HepG2 (cell line): ENCODE results near the gene DUSP2. TPM values are rescaled to one million over a fixed set of nuclear protein-coding genes. Genes with fewer than 3 reads are reported as not detected.

ENCODE experiments used
- ATAC-seq: fragments of 200-7000 bp; cut with Tn5 transposase; 3 replicates; pipeline ENCODE4 v1.9.1; 2020; ENCODE audit warnings: mild to moderate bottlenecking, moderate library complexity
- BruUV-seq: library from RNA; stranded (reverse); fragments of 400-500 nt; replicated peaks from 2 replicates; lab custom pipeline; 2021; lab: Mats Ljungman, UMichigan
- CTCF ChIA-PET: fragments of 300-600 bp; formaldehyde crosslinking; extraction: SDS; loops from one replicate; lab custom pipeline; 2021; ENCODE audit warnings: low total read pairs, inconsistent platforms, low intra/inter-chr PET ratio; lab: Yijun Ruan, JAX
- POLR2A ChIA-PET: fragments of 350-600 bp; sonication (Branson Sonifier 250); formaldehyde crosslinking; loops from one replicate; lab custom pipeline; 2020; ENCODE audit warnings: antibody characterized with exemption, inconsistent platforms; lab: Yijun Ruan, JAX
- DNase-seq: peaks from one replicate; pipeline ENCODE4 v3.0.0-alpha.2; 2015; ENCODE audit warnings: low spot score
- FAIRE-seq: peaks from 3 replicates; lab custom pipeline; 2011; peaks lifted over from hg19 to GRCh38; lab: Jason Lieb, UNC
- H2AFZ ChIP-seq: one replicate; pipeline ENCODE4 v1.6.1; 2011; ENCODE audit warnings: low read length, inconsistent platforms
- H3K27ac ChIP-seq: fragments of 300-600 bp; 3 replicates; pipeline ENCODE4 v1.8.0; 2011; ENCODE audit warnings: mixed run types, mild to moderate bottlenecking, mixed read lengths, low read length, inconsistent platforms; ENCODE audit not compliant: insufficient read depth; ENCODE audit errors: extremely low read length
- H3K27me3 ChIP-seq, 2 experiments: fragments of 200-600 bp in 1 of 2; 2 replicates in 1 of 2; 3 replicates in 1 of 2; pipeline versions ENCODE4 v1.6.0 to v1.8.0; 2011; ENCODE audit warnings: low read length in 2 of 2, mild to moderate bottlenecking in 2 of 2, moderate library complexity in 2 of 2, inconsistent platforms in 1 of 2; ENCODE audit not compliant: insufficient read depth in 2 of 2, control insufficient read depth in 1 of 2
- H3K36me3 ChIP-seq, 2 experiments: fragments of 200-600 bp in 1 of 2; replicated peaks in 1 of 2; 2 replicates in 1 of 2; 3 replicates in 1 of 2; pipeline versions ENCODE4 v1.5.1 to v1.8.0; 2011; ENCODE audit warnings: low read length in 2 of 2, inconsistent platforms in 1 of 2; ENCODE audit not compliant: insufficient read depth in 2 of 2, control insufficient read depth in 1 of 2
- H3K4me1 ChIP-seq: 2 replicates; pipeline ENCODE4 v1.5.1; 2012; ENCODE audit warnings: low read length, inconsistent platforms; ENCODE audit not compliant: insufficient read depth
- H3K4me2 ChIP-seq: 2 replicates; pipeline ENCODE4 v1.6.0; 2011; ENCODE audit warnings: low read depth, low read length, inconsistent platforms
- H3K4me3 ChIP-seq, 3 experiments: fragments of 200-600 bp in 1 of 3; sonication (generic), shearing (Covaris generic) in 1 of 3; replicated peaks in 1 of 3; 2 replicates each; pipeline ENCODE4 v1.5.1; 2011 to 2016; ENCODE audit warnings: low read length in 3 of 3, inconsistent platforms in 2 of 3, low read depth in 2 of 3, mild to moderate bottlenecking in 2 of 3, control low read depth in 1 of 3, mixed read lengths in 1 of 3; ENCODE audit not compliant: insufficient read depth in 1 of 3
- H3K79me2 ChIP-seq: one replicate; pipeline ENCODE4 v1.6.1; 2011; ENCODE audit warnings: low read length, inconsistent platforms; ENCODE audit not compliant: insufficient read depth
- H3K9ac ChIP-seq: 2 replicates; pipeline ENCODE4 v1.6.0; 2011; ENCODE audit warnings: mild to moderate bottlenecking, low read depth, low read length, inconsistent platforms; ENCODE audit not compliant: insufficient read depth
- H3K9me3 ChIP-seq: 2 replicates; pipeline ENCODE4 v1.5.1; 2012; ENCODE audit warnings: mild to moderate bottlenecking, low read length
- H4K20me1 ChIP-seq: 2 replicates; pipeline ENCODE4 v1.6.0; 2011; ENCODE audit warnings: inconsistent platforms, mild to moderate bottlenecking, low read length, moderate library complexity; ENCODE audit not compliant: insufficient read depth
- RERE ChIP-seq: IDR thresholded peaks from 2 replicates; pipeline ENCODE4 v1.6.1; 2016; ENCODE audit warnings: low read depth, missing genetic modification reagents, missing compliant biosample characterization
- SP2 ChIP-seq: sonication (generic); formaldehyde crosslinking; IDR thresholded peaks from 2 replicates; pipeline ENCODE4 v1.5.1; 2020; ENCODE audit warnings: mild to moderate bottlenecking, missing genetic modification reagents
- WGBS: methylation state at CpG from one replicate; pipeline ENCODE4 v1.1.6; 2017; ENCODE audit warnings: low lambda C conversion rate; 5-methylcytosine and 5-hydroxymethylcytosine counted together
- in situ Hi-C: cut with HindIII; loops from 2 replicates; pipeline ENCODE4 v1.10.0; 2017; ENCODE audit warnings: low pct_unique_long_range_greater_than_20kb; ENCODE audit not compliant: extremely low pct_ligation_motif_present
- intact Hi-C: fragments of 100-400 bp; cut with micrococcal nuclease; formaldehyde crosslinking; loops from one replicate; pipeline ENCODE4 v1.10.0; 2022; ENCODE audit not compliant: unreplicated experiment
- polyA plus RNA-seq, 8 experiments: library from polyadenylated mRNA; depleted of rRNA in 3 of 8; stranded (reverse) in 7 of 8; unstranded in 1 of 8; fragments of >200 nt; fragmentation: Illumina TruSeq in 4 of 8; extraction: Trizol in 4 of 8; gene quantifications; 2 replicates each; pipeline versions ENCODE4 v1.2.1 to v1.2.3, GENCODE V29; 2011 to 2016; ENCODE audit warnings: low read depth in 4 of 8, missing spikeins in 1 of 8, mixed read lengths in 1 of 8; ENCODE audit not compliant: insufficient read depth in 1 of 8
- total RNA-seq, 5 experiments: library from RNA; depleted of rRNA; stranded (reverse); fragments of >200 nt; fragmentation: Illumina TruSeq; extraction: Trizol; gene quantifications; 2 replicates each; pipeline ENCODE4 v1.2.3, GENCODE V29; 2016; ENCODE audit warnings: low read depth in 1 of 5

The DUSP2 gene
- total and polyA plus RNA-seq, 2 of the 13 experiments (the other 11 are each of a cell fraction or from before 2014, with no cell fraction given) = not detected

GRCh38 chr2:96185516-96185915, 40.3 kb upstream of the DUSP2 start:
- in situ Hi-C loops (no loop called here), intact Hi-C loops (loop anchor here (1.0 kb wide), 1 partner anchor 28 kb away; no protein-coding TSS in a partner anchor)
- Histone ChIP-seq H2AFZ (no peak overlapping the region), H3K27me3 (no peaks in the 10 kb centered on the region), H3K79me2 (no peaks in the 10 kb centered on the region), H3K9me3 (no peaks in the 10 kb centered on the region), H4K20me1 (peaks cover 6% of the 10 kb centered on the region; the same call in 1 of the 2 replicates), H3K9ac (no peak overlapping the region), H3K27ac (no peak overlapping the region), H3K4me2 (no peak overlapping the region), H3K36me3 (peaks cover 23 to 48% of the 10 kb centered on the region in 2 experiments), H3K4me3 (no peak overlapping the region), H3K4me1 (peaks cover 28% of the 10 kb centered on the region)
- no TSS peak for BruUV-seq
- no peak for DNase-seq
- WGBS = 95% methylated on average over 1 of the region's 1 CpG
- ChIA-PET CTCF (no interaction called here), POLR2A (no interaction called here)
- TF ChIP-seq RERE (CRISPR knock-in tag) (no peak), SP2 (CRISPR knock-in tag) (no peak)
- FAIRE-seq = no peak
- no peak for ATAC-seq
